ENCODE results near the gene TBC1D2B.

DNA sequence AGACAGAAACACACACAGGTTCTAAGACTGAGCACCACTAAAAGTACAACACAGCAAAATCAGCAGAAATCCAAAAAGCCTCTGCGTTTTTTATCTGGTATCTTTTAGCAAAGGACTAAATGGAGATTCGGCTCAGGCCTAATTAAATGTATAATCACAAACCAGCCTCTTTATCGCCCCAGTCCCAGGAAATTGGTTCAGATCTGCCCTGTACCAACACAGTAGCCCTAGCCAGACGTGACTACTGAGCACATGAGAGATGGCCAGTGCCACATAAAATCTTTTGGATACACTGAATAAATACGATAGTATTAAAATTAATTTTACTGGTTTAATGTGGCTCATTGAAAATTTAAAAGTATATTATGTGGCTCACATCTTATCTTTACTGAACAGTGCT is 19.7 kb downstream of the TBC1D2B start:
- TF ChIP-seq POLR2AphosphoS5 (IDR thresholded peaks at IDR 0.05; ENCODE audit: low read depth, low read length) (no peak), SIN3A (IDR thresholded peaks at IDR 0.05; ENCODE audit: borderline replicate concordance, insufficient read depth, low read length) (no peak), TAF1 (IDR thresholded peaks at IDR 0.05; ENCODE audit: borderline replicate concordance, insufficient read depth, low read length) (no peak)
- TF ChIP-seq, protein P1, sequence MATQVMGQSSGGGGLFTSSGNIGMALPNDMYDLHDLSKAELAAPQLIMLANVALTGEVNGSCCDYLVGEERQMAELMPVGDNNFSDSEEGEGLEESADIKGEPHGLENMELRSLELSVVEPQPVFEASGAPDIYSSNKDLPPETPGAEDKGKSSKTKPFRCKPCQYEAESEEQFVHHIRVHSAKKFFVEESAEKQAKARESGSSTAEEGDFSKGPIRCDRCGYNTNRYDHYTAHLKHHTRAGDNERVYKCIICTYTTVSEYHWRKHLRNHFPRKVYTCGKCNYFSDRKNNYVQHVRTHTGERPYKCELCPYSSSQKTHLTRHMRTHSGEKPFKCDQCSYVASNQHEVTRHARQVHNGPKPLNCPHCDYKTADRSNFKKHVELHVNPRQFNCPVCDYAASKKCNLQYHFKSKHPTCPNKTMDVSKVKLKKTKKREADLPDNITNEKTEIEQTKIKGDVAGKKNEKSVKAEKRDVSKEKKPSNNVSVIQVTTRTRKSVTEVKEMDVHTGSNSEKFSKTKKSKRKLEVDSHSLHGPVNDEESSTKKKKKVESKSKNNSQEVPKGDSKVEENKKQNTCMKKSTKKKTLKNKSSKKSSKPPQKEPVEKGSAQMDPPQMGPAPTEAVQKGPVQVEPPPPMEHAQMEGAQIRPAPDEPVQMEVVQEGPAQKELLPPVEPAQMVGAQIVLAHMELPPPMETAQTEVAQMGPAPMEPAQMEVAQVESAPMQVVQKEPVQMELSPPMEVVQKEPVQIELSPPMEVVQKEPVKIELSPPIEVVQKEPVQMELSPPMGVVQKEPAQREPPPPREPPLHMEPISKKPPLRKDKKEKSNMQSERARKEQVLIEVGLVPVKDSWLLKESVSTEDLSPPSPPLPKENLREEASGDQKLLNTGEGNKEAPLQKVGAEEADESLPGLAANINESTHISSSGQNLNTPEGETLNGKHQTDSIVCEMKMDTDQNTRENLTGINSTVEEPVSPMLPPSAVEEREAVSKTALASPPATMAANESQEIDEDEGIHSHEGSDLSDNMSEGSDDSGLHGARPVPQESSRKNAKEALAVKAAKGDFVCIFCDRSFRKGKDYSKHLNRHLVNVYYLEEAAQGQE (IDR thresholded peaks at IDR 0.05; ENCODE audit: insufficient read depth in 1 of 2, low read depth in 2 of 2, low read length in 2 of 2), result no peak
